ENCODE data around the gene ZFYVE1.

Gene ZFYVE1

DNA sequence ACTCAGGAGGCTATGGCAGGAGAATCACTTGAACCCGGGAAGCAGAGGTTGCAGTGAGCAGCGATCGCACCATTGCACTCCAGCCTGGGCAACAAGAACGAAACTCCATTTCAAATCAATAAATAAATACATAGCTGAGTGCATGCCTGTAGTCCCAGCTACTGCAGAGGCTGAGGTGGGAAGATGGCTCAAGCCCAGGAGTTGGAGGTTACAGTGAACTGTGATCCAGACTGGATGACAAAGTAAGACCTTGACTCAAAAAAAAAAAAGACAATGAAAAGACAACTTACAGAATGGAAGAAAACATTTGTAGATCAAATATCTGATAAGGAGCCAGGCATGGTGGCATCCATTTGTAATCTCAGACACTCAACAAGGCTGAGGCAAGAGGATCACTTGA lies 27.6 kb downstream of the ZFYVE1 start:
- H3K27ac ChIP-seq: no peak overlapping the region
- no peaks in the 10 kb centered on the region for H4K20me1 ChIP-seq (ENCODE audit: insufficient read depth)
- no peaks in the 10 kb centered on the region for H3K79me2 ChIP-seq (ENCODE audit: insufficient read depth, low read depth)
- TF ChIP-seq, protein P1, sequence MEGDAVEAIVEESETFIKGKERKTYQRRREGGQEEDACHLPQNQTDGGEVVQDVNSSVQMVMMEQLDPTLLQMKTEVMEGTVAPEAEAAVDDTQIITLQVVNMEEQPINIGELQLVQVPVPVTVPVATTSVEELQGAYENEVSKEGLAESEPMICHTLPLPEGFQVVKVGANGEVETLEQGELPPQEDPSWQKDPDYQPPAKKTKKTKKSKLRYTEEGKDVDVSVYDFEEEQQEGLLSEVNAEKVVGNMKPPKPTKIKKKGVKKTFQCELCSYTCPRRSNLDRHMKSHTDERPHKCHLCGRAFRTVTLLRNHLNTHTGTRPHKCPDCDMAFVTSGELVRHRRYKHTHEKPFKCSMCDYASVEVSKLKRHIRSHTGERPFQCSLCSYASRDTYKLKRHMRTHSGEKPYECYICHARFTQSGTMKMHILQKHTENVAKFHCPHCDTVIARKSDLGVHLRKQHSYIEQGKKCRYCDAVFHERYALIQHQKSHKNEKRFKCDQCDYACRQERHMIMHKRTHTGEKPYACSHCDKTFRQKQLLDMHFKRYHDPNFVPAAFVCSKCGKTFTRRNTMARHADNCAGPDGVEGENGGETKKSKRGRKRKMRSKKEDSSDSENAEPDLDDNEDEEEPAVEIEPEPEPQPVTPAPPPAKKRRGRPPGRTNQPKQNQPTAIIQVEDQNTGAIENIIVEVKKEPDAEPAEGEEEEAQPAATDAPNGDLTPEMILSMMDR (conservative IDR thresholded peaks at IDR 0.05; ENCODE audit: low read depth, low read length): no peak
- no peak overlapping the region for H3K4me3 ChIP-seq (IDR thresholded peaks at IDR 0.05; ENCODE audit: insufficient read depth, low read depth, low read length)
- no peak overlapping the region for H2AFZ ChIP-seq (ENCODE audit: low read depth)
- no peak overlapping the region for H3K4me2 ChIP-seq
- H3K9ac ChIP-seq: no peak overlapping the region
- H3K4me1 ChIP-seq (ENCODE audit: low read depth, poor library complexity, severe bottlenecking): peaks cover 8% of the 10 kb centered on the region
- H3K27me3 ChIP-seq (ENCODE audit: insufficient read depth, low read depth): no peaks in the 10 kb centered on the region
- H3K36me3 ChIP-seq (ENCODE audit: insufficient read depth): no peaks in the 10 kb centered on the region

DNA sequence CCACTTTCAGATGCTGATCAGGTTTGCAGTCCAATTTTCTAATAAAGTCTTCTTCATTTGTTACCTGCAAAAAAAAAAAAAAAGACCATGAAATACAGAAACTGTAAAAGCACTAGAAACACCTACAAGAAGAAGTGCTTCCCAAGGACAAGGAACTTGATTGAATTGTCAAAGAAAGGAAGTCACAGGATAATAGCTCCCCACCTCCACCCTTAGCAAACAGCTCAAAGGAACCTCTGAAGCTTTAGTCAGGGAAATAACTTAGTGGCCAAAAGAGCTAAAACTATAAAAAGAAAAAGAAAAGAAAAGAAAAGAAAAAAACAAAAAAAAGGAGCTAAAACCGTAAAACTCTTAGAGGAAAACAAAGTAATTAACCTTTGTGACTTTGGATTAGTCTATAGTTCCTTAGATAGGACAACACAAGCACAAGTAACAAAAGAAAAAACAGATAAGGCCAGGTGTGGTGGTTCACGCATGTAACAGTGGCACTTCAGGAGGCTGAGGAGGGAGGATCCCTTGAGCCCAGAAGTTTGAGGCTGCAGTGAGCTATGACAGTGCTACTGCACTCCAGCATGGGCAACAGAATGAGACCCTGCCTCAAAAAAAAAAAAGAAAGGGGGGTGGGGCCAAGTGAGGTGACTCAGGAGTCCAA lies 28.5 kb downstream of the ZFYVE1 start:
- peaks cover 8% of the 10 kb centered on the region for H3K4me1 ChIP-seq (ENCODE audit: low read depth, poor library complexity, severe bottlenecking)
- no peaks in the 10 kb centered on the region for H4K20me1 ChIP-seq (ENCODE audit: insufficient read depth)
- no peaks in the 10 kb centered on the region for H3K79me2 ChIP-seq (ENCODE audit: insufficient read depth, low read depth)

DNA sequence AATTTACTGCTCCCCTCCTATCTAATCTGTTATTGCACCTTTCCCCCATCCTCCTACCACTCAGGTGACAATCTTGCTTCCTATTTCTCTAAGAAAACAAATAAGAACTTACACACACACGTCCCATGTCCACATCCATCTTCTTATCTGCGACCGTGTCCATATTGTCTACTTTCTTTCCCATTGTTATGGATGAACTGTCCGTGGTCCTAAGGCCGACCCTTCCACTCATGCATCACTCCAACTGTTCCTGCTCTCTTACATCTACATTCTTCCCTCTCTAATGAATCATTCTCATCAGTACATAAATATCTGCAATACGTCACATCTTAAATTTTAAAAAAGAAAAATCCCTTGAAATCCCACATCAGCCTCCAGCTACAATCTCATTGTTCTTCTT lies 30.0 kb downstream of the ZFYVE1 start:
- H4K20me1 ChIP-seq (ENCODE audit: insufficient read depth): no peaks in the 10 kb centered on the region
- H3K4me3 ChIP-seq (IDR thresholded peaks at IDR 0.05; ENCODE audit: insufficient read depth, low read depth, low read length): no peak overlapping the region
- no peak overlapping the region for H3K27ac ChIP-seq
- H2AFZ ChIP-seq (ENCODE audit: low read depth): no peak overlapping the region
- H3K9ac ChIP-seq: no peak overlapping the region
- H3K4me1 ChIP-seq (ENCODE audit: low read depth, poor library complexity, severe bottlenecking): peaks cover 8% of the 10 kb centered on the region
- no peaks in the 10 kb centered on the region for H3K27me3 ChIP-seq (ENCODE audit: insufficient read depth, low read depth)
- H3K36me3 ChIP-seq (ENCODE audit: insufficient read depth): no peaks in the 10 kb centered on the region
- no peak overlapping the region for H3K4me2 ChIP-seq
- TF ChIP-seq, protein P1 (conservative IDR thresholded peaks at IDR 0.05; ENCODE audit: low read depth, low read length): no peak
- H3K79me2 ChIP-seq (ENCODE audit: insufficient read depth, low read depth): no peaks in the 10 kb centered on the region

More for the DNA sequence above, 28.5 kb downstream of the ZFYVE1 start:
- no peak overlapping the region for H3K27ac ChIP-seq
- no peak overlapping the region for H3K4me2 ChIP-seq
- TF ChIP-seq, protein P1 (conservative IDR thresholded peaks at IDR 0.05; ENCODE audit: low read depth, low read length): no peak
- H2AFZ ChIP-seq (ENCODE audit: low read depth): no peak overlapping the region
- no peaks in the 10 kb centered on the region for H3K27me3 ChIP-seq (ENCODE audit: insufficient read depth, low read depth)
- H3K36me3 ChIP-seq (ENCODE audit: insufficient read depth): no peaks in the 10 kb centered on the region
- no peak overlapping the region for H3K9ac ChIP-seq
- no peak overlapping the region for H3K4me3 ChIP-seq (IDR thresholded peaks at IDR 0.05; ENCODE audit: insufficient read depth, low read depth, low read length)

DNA sequence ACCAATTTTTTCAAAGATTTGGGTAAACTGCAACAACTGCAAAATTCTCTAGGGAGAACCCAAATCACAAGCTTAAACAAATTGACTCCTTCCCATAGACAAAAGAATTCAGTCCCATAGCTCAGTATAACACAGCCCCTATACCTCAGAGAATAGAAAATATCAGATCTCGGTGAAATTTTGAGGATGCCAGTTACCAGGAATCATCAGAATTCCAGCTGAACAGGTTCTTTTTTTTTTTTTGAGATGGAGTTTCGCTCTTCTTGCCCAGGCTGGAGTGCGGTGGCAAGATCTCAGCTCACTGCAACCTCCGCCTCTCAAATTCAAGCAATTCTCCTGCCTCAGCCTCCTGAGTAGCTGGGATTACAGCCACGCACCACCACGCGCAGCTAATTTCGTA lies 36.7 kb downstream of the ZFYVE1 start:
- Histone ChIP-seq H3K9ac (no peak overlapping the region), H3K27me3 (ENCODE audit: insufficient read depth, low read depth) (no peaks in the 10 kb centered on the region), H4K20me1 (ENCODE audit: insufficient read depth) (no peaks in the 10 kb centered on the region), H3K4me1 (ENCODE audit: low read depth, poor library complexity, severe bottlenecking) (no peaks in the 10 kb centered on the region), H3K79me2 (ENCODE audit: insufficient read depth, low read depth) (no peaks in the 10 kb centered on the region), H3K4me3 (IDR thresholded peaks at IDR 0.05; ENCODE audit: insufficient read depth, low read depth, low read length) (no peak overlapping the region), H3K27ac (no peak overlapping the region), H3K4me2 (no peak overlapping the region), H3K36me3 (ENCODE audit: insufficient read depth) (no peaks in the 10 kb centered on the region), H2AFZ (ENCODE audit: low read depth) (no peak overlapping the region)
- TF ChIP-seq, protein P1 (conservative IDR thresholded peaks at IDR 0.05; ENCODE audit: low read depth, low read length): no peak

Measured in KMS-11 (cell line).